T-helper 2 cell treated with Interferon-gamma antibody and Interleukin-4, amounts not matched to agents 5 μg/mL and 100 μg/mL, for 36 hours (primary cell): ENCODE data around the gene MAP1LC3C.

Experiments used
- DNase-seq: peaks from one replicate; pipeline ENCODE4 v3.0.0; 2021; ENCODE audit warnings: low spot score
- H3K27ac Mint-ChIP-seq: one replicate; pipeline ENCODE4 v1.8.0; 2021; ENCODE audit warnings: mild to moderate bottlenecking, mixed read lengths
- H3K27me3 Mint-ChIP-seq: one replicate; pipeline ENCODE4 v1.8.0; 2021; ENCODE audit warnings: low read depth, mixed read lengths
- H3K36me3 Mint-ChIP-seq: one replicate; pipeline ENCODE4 v1.8.0; 2021; ENCODE audit warnings: low read depth, mixed read lengths
- H3K4me1 Mint-ChIP-seq: one replicate; pipeline ENCODE4 v1.8.0; 2021; ENCODE audit warnings: low read depth, mixed read lengths
- H3K4me3 Mint-ChIP-seq: one replicate; pipeline ENCODE4 v1.8.0; 2022; ENCODE audit warnings: mild to moderate bottlenecking, moderate library complexity, mixed read lengths
- H3K9me3 Mint-ChIP-seq: one replicate; pipeline ENCODE4 v1.8.0; 2021; ENCODE audit warnings: mixed read lengths

Gene MAP1LC3C

DNA sequence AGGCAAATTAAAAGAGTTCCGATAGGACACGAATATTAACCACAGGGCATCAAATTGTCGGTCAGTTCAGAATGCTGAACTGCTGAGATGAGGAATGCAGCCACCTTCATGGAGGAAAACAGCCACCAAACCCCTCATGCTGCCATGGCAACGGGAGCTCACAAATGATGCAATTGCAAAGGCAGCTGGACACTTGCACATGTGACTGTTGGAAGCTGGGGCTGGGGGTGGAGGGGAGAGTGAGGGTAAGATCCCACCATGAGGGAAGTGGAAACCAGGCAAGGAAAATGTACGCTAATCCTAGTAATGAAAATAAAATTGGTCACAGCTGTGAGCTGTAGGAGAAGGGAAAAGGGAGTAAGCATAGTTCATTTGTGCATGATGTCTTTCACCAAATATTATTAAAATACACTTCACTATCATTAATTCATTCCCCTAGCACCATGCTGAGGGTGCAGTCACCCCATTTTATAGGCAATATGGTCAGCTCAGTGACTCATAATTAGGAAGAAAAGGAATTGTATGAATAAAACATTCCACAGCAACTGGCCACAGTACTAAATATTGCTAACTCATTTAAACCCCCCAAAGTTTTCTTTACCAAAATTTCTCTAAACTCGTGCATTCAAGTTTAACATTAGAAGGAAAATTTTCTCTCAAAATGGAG, 26.1 kb downstream of the MAP1LC3C start:
- Mint-ChIP-seq H3K4me1 (no peaks in the 10 kb centered on the region), H3K36me3 (no peaks in the 10 kb centered on the region), H3K27ac (no peak overlapping the region)

DNA sequence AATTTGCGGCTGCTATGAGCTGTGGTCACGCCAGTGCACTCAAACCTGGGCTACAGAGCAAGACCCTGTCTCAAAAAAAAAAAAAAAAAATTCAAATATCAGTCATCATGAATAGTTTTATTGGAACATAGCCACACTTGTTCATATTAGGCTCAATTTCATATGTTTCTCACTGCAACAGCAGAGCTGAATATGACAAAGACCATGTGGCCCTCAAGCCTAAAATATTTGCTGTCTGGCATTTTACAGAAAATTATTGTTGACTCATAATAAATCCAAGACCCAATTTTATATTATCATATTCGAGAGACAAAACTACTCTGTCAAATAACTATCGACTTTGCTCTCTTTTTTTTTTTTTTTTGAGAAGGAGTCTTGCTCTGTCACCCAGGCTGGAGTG, 30.3 kb downstream of the MAP1LC3C start:
- H3K4me3 Mint-ChIP-seq: no peak overlapping the region
- no peak for DNase-seq
- H3K27ac Mint-ChIP-seq: no peak overlapping the region
- H3K27me3 Mint-ChIP-seq: no peaks in the 10 kb centered on the region
- no peaks in the 10 kb centered on the region for H3K4me1 Mint-ChIP-seq
- no peaks in the 10 kb centered on the region for H3K36me3 Mint-ChIP-seq
- no peaks in the 10 kb centered on the region for H3K9me3 Mint-ChIP-seq

More for the DNA sequence above, 26.1 kb downstream of the MAP1LC3C start:
- Mint-ChIP-seq H3K9me3 (no peaks in the 10 kb centered on the region), H3K27me3 (no peaks in the 10 kb centered on the region), H3K4me3 (no peak overlapping the region)
- DNase-seq: no peak

DNA sequence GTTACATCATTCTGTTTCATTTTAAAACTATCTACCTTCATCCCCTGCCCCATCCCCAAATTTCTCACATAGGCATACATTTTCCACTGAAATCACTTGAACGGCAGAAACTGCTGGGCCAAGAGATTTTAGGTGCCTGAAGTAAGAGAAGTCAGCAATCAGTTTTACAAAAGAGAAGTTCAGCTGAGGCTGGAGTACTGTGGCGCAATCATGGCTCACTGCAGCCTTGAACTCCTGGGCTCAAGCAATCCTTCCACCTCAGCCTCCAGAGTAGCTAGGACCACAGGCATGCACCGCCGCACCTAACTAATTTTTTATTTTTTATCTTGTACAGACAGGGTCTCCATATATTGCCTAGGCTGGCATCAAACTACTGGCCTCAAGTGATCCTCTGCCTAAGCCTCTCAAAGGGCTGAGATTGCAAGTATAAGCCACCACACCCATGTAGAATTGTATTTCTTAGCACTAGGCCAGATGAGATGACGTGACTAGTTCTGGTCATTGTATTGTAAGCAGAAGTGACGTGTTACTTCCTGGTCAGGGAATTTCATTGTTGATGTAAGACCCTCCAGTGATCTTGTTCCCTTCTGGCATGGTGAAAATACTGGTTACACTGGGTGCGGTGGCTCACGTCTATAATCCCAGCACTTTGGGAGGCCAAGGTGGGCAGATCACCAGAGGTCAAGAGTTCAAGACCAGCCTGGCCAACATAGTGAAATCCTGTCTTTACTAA, 34.2 kb downstream of the MAP1LC3C start:
- H3K27ac Mint-ChIP-seq: no peak overlapping the region

DNA sequence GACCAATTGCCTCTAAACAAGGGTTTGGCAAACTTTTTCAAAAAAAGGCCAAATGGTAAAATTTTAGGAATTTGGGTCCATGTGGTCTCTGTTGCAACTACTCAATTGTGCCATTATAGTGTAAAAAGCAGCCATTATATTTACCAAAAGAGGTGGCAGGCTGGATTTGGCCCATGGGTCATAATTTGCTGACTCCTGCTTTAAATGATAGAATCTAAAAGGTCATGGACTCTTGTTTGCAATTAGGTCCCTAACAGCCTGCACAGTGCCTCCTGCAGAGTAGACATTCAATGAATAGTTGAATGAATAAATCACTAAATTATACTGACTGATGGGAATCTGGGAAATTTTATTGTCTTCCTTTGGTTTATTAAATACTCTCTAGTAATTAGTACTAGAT, 35.2 kb downstream of the MAP1LC3C start:
- Mint-ChIP-seq H3K27me3 (no peaks in the 10 kb centered on the region), H3K36me3 (no peaks in the 10 kb centered on the region), H3K4me3 (no peak overlapping the region), H3K9me3 (no peaks in the 10 kb centered on the region), H3K27ac (no peak overlapping the region), H3K4me1 (no peaks in the 10 kb centered on the region)
- DNase-seq: no peak

More for the DNA sequence above, 34.2 kb downstream of the MAP1LC3C start:
- Mint-ChIP-seq H3K9me3 (no peaks in the 10 kb centered on the region), H3K27me3 (no peaks in the 10 kb centered on the region), H3K36me3 (no peaks in the 10 kb centered on the region), H3K4me1 (no peaks in the 10 kb centered on the region), H3K4me3 (no peak overlapping the region)
- no peak for DNase-seq

DNA sequence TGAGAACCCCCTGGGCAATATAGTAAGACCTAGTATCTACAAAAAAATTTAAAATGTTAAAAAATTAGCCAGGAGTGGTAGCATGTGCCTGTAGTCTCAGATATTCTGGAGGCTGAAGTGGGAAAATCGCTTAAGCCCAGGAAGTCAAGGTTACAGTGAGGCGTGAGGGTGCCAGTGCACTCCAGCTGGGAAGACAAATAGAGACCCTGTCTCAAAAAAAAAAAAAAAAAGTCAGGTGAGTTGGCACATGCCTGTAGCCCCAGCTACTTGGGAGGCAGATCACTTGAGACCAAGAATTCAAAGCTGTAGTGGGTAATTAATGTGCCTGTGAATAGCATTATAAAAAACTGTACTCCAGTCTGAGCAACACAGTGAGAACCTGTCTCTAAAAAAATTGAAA, 36.7 kb downstream of the MAP1LC3C start:
- H3K36me3 Mint-ChIP-seq: no peaks in the 10 kb centered on the region
- no peaks in the 10 kb centered on the region for H3K27me3 Mint-ChIP-seq
- H3K9me3 Mint-ChIP-seq: no peaks in the 10 kb centered on the region
- no peak for DNase-seq
- H3K4me1 Mint-ChIP-seq: no peaks in the 10 kb centered on the region
- H3K4me3 Mint-ChIP-seq: no peak overlapping the region
- no peak overlapping the region for H3K27ac Mint-ChIP-seq

DNA sequence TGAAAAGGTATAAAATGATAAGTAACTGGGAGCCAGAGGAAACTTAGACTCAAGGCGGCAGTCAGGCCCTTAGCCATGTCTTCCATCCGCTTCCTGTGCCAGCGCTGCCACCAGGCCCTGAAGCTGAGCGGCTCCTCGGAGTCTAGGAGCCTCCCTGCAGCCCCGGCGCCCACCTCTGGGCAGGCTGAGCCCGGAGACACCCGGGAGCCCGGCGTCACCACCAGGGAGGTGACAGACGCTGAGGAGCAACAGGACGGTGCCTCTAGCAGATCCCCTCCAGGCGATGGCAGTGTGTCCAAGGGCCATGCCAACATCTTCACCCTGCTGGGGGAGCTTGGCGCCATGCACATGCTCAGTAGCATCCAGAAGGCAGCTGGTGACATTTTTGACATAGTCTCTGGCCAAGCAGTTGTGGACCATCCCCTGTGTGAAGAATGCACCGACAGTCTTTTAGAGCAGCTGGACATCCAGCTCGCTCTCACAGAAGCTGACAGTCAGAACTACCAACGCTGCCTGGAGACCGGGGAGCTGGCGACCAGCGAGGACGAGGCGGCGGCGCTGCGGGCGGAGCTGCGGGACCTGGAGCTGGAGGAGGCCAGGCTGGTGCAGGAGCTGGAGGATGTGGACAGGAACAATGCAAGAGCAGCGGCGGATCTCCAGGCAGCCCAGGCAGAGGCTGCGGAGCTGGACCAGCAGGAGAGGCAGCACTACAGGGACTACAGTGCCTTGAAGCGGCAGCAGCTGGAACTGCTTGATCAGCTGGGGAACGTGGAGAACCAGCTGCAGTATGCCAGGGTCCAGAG, 41.0 kb downstream of the MAP1LC3C start, which contains the start of gene BECN2:
BECN2 (plus strand) TSS at position 76 of the 803 bp plus-strand sequence; CDS start at position 76, 0 bp downstream.
- no peak within 1 kb of the TSS for H3K4me3 Mint-ChIP-seq
- H3K36me3 Mint-ChIP-seq: no peaks in the 10 kb centered on the region
- no peak within 1 kb of the TSS for H3K27ac Mint-ChIP-seq
- no peaks in the 10 kb centered on the region for H3K27me3 Mint-ChIP-seq
- no peaks in the 10 kb centered on the region for H3K4me1 Mint-ChIP-seq
- no peak for DNase-seq
- H3K9me3 Mint-ChIP-seq: no peaks in the 10 kb centered on the region

DNA sequence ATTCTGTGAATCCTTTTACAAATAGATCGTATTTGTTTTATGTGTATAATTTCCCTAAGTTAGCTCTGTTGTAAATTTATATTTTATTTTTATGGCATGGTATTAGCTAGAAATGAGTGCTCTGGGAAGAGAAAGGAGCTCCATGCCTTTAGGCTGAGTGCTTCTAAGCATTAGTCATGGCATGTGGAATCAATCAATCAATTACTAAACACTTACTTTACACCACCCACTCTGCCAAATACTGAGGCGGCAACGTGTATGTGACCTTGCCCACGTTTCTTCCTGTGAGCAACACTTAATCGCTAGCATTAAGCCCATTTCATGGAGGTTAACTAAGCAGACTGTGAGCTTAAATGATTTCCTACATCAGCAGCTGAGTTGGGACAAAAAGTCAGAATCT, 48.5 kb downstream of the MAP1LC3C start:
- no peak overlapping the region for H3K27ac Mint-ChIP-seq
- DNase-seq: no peak

DNA sequence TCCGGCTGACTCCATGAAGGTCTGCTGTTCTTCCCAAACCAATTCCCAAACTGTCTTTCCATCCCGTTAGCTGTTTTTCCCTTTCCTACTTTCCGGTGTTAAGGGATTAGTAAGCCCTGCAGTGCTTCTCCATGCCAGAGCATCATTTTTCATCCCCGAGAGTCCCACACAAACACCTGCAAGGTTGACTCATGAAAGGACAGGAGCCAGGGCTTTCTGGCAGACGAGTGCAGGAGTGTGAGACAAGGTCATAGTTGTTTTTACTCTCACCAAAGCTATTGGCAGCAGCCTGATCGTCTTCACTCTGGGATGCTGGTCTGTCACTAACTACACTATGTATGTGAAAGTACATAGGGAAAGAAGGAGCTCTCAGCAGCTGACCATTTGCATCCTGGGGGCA, 51.5 kb downstream of the MAP1LC3C start:
- no peaks in the 10 kb centered on the region for H3K36me3 Mint-ChIP-seq
- H3K27ac Mint-ChIP-seq: no peak overlapping the region
- DNase-seq: no peak
- no peak overlapping the region for H3K4me3 Mint-ChIP-seq
- no peaks in the 10 kb centered on the region for H3K27me3 Mint-ChIP-seq
- no peaks in the 10 kb centered on the region for H3K4me1 Mint-ChIP-seq
- no peaks in the 10 kb centered on the region for H3K9me3 Mint-ChIP-seq

More for the DNA sequence above, 48.5 kb downstream of the MAP1LC3C start:
- no peaks in the 10 kb centered on the region for H3K36me3 Mint-ChIP-seq
- H3K27me3 Mint-ChIP-seq: no peaks in the 10 kb centered on the region
- no peak overlapping the region for H3K4me3 Mint-ChIP-seq
- no peaks in the 10 kb centered on the region for H3K9me3 Mint-ChIP-seq
- H3K4me1 Mint-ChIP-seq: no peaks in the 10 kb centered on the region
